GM18517 (cell line): ENCODE results near the gene PPP3CA.
"Not testable (repeated sequence)": the region's sequence is repeated elsewhere in the genome, so short reads cannot be mapped to it uniquely, and the experiment has no call there.

Experiments
- ATAC-seq: cut with Tn5 transposase; IDR thresholded peaks from one replicate; pipeline ENCODE4 v1.9.1; 2021; ENCODE audit warnings: mild to moderate bottlenecking, moderate library complexity; ENCODE audit not compliant: unreplicated experiment

The PPP3CA gene

DNA sequence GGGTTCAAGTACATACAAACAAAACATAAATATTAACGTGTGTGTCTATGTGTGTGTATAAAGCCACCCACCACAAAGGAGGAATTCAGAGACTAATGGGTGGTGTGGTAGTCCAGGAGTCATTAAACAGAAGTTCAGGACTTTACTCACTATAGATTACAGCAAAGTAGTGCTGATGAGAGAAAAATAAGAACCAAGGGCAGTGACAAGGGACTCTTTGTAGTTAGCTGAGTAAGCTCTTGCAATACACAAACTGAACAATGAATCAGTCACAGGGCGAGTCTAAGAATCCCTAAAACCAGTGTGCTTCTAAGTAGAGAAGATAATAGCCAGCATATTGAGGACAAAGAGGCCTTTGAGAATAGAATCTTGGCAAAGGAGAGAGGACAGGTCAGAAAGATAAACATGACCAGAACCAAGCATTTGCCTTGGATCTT, 232.4 kb downstream of the PPP3CA start:
- ATAC-seq: no peak

DNA sequence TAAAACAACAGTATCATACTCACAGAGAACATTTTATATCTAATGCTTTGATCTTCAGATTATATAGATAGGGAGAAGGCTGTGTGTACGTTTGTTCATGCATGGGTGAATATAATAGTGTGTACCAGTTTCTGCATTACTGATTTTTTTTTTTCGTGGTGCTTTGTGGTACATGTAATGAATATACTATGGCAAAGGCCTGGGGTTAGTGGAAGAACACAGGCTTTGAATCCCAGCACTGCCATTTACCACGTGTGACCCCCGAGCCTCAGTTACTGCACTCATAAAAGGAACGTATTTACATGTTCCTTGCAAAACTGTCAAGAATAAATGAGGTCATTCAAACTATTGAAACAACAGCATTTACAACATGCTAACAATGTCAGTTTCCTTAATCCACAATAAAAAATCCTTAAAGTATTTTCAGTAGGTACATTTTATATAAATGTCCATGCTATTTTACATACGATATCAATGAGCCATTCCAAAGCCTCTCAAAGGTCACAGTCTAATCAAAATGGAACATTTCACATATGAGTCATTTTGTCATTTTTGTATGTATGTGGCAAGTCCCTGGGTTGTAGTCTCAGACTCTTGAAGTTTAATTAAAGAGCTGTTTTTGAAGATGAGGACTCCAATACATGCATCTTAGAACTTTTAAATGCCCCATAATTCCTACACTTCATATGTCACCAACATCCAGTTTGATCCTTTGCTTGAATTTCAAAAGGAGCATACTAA, 242.8 kb downstream of the PPP3CA start:
- peak; percentile 23 for ATAC-seq

DNA sequence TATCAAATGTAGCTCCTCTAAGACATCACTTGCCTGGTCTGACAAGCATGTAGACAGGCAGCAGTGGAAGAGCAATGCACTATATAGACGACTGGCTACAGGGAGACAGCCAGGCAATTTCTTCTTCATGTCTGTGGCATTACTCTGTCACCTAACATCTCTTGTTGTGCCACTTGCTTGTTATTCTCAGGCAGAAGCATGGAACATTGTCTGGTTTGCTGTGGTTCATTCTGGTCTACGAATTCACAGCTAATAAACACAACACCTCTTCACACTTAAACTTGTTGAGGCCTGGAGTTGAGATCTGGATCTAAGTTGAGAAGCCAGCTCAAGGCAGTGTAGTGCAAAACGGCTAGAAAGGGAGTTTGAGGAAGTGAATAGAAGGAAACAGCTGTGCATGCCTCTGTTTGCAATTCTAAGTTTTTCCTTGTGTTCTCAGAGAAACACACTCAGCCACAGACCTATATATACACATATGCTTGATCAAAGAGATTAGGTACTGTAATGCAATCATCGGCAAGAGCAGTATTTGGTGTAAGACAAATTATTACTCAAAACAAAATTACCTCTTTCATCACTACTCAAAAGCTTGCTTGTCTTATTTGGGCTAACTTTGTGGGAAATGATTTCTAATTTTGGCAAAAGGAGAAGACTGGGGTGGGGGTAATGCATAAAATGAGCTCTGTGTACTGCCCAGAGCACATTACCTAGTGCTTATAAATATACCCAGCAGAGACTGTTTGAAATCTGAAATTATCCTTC, 243.8 kb downstream of the PPP3CA start:
- ATAC-seq: peak; percentile 90

DNA sequence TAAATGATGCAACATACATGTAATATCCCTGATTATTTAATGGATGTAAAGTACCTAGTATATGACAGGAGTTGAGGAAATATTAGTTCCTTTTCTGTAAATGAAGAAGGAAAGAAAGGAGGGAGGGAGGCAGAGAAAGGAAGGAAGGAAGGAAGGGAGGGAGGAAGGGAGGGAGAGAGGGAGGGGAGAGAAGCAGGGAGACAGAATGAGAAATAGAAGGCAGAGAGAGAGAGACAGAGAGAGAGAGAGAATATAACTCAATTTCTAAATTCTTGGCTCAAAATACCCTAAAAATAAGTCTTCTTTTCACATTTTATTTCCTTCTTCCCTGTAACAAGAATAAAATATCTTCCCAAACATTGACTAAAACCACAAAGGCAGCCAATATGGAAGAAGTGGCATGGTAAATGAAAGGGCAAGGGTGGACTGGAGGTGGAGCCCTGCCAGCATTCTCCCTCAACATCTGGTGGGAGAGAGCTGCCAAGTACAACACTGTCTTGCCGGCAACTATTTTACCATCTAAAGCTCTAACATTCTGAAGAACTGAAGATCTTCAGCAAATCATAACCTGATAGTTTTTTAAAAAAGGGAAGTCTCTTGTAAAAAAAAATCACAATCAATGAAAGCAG, 245.1 kb downstream of the PPP3CA start:
- no peak for ATAC-seq

DNA sequence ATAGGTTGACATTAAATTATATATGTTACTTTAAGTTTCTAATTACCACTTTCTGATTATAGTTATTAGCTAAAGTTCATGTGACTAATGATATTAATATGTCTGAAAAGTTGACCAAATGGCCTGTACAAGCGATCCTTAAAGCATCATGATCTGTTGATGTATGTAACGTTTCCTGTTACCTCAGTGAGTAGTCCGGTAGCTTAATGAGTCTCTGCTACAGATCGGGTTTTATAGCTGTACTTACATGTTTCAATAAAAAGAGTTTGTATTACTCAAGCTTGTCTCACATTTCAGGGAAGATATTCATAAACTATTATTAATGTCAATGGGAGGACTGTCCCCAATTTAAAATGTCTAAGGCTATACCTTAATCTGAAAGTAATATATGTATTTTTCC, 246.3 kb downstream of the PPP3CA start:
- no peak for ATAC-seq

DNA sequence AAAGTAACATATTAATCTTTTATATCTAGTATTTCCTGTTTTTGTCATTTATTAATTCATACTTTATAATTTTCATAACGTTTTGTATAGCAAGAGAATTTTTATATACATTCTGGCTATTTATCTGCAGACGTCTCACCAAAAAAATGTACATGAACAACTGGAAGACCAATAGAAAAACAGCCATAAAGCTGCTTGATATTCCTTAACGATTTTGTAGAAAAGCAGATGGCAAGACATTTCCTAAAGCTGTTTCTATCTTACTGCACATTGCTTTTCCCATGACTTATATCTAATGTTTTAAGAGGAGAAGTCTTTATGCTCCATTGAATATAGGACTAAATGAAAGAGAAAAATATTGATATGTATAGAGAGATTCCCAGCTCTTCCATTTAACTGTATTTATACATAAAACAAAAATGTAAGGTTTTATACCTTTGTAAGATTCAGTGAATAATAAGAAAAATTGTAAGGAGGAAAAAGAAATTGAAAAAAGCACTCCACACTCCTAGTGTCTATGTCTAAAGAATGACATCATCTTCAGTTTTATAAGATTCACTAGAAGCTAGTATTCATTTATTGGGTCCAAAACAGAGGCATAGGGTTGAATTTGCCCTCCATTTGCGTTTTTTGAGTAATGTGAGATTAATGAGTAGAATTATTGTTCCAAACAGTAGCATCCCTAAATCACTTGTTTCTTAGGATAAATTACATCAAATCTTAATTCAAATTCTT, 248.5 kb downstream of the PPP3CA start:
- no peak for ATAC-seq

DNA sequence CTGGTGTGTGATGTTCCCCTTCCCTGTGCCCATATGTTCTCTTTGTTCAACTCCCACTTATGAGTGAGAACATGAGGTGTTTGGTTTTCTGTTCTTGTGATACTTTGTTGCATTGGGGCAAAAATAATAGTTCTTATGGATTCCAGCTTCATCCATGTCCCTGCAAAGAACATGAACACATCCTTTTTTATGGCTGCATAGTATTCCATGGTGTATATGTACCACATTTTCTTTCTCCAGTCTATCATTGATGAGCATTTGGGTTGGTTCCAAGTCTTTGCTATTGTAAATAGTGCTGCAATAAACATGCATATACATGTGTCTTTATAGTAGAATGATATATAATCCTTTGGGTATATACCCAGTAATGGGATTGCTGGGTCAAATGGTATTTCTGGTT, 254.7 kb downstream of the PPP3CA start:
- not testable (repeated sequence) for ATAC-seq

DNA sequence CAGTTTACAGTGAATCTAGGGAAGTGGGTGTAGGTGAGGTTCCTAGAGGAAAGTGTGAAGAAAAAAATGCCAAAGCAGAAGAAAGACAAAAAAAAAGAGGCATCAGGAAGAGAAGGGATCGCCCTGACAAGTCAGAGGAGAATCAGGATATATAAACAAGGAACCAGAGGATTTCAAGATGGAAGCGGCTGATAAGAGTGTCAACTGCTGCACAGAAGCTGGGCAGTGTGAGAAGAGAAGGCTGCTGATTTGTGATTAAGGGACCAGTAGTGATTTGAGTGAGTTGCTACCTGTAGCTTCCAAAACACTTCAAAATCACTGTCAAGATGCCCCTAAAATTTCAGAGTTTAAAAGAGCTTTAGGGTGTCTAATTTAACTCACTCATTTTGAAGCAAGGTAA, 258.2 kb downstream of the PPP3CA start:
- ATAC-seq: no peak

DNA sequence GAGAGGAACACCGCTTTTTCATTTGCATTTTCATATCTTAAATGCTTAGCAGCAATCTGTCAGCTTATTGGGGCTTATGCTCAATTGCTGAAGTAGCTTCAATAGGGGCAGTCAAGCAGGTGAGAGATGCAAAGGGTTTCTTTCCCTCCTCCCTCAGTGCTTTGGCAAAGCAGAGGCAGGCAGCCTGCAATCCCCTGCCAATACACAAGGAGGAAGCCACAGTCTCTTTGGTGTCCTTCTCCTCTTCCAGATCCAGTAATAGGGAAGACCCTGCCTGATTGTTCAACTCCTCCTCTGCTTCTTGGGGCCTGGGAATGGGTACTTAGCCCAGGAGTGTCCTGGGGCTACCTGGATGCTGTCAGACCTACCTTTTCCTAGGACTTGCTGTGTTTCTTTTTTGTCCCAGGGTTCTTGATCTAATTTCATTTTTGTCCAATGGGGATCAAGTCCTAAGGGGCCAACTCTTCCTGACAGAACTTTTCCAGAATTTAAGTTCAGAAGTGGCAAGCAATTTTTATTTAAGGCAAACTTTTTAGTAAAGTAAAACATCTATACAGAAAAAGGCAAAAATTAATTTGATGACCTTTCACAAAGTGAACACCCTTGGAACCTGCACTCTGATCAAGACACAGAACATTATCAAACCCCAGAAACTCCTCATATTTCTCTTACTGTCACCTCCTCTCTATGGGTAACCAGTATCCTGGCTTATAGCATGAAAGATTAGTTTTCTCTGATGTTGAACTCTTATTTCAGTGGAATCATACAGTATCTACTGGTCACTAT, 260.3 kb downstream of the PPP3CA start:
- no peak for ATAC-seq

DNA sequence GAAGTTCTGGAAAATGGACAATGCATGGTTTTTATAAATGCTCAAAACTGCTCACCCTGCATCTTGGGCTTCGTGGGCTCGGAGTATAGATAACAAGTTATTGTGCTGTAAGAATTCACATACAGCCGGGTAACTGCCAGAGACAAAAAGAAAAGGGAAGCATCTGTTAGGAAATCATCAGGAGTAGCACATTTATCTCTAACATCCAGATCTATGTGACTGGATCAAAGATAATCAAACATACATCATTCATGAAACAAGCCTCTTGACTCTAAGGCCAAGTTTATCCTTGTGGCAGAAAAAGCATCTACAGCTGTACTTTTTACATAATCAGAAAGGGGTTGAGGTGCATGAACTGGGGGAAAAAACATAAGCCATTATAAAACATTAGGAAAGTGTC, 264.2 kb downstream of the PPP3CA start:
- ATAC-seq: no peak

DNA sequence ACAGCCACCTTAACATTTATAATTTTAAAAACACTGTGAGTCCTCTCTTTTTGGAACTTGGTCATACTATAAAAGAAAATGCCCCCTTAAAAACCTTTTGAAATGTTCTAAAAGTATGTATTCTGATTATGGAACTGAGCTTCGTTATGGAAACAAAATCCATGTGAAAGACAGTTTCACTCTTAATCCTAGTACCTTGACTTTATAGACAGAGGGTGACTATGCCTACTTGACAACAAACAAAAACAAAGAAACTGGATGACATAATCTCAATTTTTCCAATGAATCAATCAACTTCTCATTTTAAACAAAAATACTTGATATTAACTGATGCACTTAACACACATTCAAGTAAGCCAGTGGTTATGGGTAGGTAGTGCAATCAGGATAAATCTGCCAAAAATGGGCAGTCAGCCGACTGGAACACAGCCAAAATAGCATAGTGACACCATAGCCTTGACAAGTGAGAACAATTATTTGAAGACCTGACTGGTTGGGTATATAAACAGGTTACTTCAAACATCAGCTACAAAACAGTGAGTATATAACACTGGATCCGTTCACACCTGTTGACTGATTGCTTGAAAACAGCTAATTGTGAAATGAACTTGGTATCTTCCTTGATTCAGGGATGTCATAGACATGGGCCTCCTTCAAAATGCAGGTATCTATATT, 265.5 kb downstream of the PPP3CA start:
- no peak for ATAC-seq

DNA sequence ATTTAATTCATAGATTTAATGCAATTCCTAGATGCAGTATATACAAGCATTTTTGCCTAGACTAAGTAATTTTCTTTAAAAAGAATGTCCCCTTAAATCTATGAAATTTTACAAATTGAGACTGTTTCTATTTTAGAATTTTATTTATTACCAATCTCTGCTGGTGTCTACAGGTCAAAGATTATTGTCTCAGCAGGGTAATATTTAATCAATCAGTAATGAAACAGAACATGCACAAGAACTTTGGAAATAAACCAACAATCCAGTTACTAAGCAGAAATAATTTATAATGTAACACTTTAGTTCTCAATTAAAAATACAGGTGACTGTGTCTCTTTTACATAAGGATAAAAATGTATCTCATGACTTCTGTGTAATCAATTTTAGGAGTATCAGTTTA, 266.2 kb downstream of the PPP3CA start:
- ATAC-seq: no peak

DNA sequence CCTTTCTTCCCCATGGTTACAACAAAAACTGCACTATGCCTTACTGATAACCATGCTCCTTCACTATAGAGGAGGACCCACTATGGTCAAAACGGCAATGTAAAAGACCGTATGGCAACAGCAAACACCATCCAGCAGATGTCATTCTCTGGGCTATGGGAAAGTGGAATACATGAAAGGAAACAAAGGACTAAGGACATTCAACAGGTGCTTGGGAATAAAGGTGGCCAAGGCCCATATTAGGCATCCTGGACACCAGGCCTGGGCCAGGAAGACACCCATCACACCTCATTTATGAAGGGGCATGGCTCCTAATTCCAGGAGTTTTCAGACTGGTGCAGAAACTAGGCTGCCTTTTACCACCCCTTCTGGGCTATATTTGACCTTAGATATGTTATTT, 268.4 kb downstream of the PPP3CA start:
- ATAC-seq: no peak

DNA sequence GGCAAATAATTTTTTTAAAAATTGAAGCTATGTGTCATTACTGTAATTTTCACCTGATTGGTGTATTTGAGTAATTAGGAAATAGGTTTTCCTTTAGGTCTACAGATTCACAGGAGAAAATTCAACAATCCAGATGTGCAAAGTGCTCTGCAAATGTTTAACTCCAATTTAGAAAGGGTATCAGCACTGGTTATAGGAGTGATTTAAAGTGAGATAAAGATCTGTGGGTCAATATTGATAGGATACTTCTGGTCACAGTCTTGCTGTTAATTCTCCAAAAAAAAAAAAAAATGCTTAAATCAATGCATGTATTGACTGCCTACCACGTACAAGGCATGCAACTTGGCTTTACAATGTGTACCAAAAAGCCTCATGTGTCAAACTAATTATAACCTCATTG, 271.3 kb downstream of the PPP3CA start:
- no peak for ATAC-seq

DNA sequence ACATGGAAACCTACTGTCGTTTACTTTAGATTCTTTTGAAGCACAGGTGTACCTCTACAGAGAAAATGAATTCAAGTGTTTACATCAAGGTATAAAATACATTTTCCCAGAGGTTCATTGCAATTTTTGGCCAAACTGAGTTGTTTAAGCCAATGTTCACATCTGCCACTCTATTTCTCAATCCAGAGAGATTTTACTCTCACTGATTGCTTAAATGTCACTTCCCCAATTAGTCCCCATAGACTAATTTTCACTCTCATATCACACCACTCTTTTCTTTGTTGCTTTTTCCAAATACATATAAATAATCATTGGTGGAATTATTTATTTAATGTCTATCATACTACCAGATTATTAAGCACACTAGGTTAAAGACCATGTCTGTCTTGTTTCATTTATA, 271.8 kb downstream of the PPP3CA start:
- ATAC-seq: no peak

DNA sequence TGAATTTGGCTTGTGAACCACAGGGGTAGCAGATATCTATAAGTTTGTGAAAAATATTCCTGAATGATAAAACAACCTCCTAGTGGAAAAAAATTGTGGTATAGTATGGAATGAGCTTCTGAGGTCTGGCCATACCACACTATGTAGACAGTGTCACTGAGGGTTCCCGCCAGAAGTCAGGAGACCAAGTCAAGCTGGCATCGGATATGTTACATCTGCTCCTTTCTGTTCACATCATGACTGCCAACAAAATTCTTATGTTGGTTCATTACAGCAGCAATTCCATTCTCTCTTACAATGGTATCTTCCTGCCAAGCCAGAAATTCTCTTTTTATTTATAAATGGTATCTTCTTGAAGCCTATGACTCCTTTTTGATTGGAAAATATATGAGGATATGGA, 273.0 kb downstream of the PPP3CA start:
- no peak for ATAC-seq

DNA sequence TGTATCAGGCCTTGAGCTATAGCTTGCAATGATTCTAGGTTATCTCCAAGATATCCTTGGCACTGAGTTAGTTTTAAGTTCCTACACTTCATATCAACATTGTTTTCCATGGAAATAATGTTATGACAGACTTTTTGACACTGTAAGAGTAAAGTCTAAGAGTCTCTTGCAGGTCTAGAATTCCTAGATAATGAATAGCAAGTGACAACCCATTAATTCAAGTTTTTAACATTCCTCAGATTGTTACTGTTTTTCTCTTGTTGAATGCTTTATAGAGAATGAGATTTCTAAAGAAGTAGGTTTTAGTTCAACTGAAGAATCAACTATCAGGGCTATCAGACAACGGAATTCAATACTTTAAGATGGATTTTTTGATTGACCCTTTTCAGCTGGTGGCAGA, 276.1 kb downstream of the PPP3CA start:
- ATAC-seq: no peak

DNA sequence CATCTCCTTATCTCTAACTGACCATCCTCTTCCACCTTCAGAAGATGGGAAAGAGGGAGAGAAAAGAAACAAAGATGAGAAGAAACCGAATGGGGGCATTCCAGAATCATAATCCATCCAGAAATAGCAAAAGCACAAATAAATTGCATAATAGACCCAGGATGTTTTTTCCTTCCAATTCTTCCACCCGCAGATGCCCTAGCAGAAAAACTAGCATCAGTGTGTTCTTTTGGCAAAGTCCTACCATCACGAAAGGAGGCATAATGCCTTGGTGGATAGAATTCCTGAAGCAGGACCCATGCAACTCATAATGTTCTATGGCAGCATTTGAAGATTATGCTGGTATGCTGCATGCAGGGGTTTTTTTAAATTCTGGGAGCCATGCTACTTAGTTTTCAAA, 279.2 kb downstream of the PPP3CA start:
- no peak for ATAC-seq

DNA sequence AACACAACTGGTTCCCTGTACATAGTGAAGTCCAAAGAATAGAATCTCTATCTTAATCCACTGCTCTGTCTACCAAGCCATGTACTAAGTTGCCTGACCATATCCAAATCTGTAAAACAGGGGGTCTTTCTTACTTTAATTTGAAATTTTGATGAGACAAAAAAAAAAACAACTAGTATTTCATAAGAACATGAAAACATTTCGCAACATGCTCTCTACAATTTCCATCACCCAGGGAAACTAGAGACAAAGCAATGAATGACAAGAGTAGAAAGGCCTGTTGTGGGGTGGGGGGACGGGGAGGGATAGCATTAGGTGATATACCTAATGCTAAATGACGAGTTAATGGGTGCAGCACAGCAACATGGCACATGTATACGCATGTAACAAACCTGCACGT, 279.9 kb downstream of the PPP3CA start:
- no peak for ATAC-seq

DNA sequence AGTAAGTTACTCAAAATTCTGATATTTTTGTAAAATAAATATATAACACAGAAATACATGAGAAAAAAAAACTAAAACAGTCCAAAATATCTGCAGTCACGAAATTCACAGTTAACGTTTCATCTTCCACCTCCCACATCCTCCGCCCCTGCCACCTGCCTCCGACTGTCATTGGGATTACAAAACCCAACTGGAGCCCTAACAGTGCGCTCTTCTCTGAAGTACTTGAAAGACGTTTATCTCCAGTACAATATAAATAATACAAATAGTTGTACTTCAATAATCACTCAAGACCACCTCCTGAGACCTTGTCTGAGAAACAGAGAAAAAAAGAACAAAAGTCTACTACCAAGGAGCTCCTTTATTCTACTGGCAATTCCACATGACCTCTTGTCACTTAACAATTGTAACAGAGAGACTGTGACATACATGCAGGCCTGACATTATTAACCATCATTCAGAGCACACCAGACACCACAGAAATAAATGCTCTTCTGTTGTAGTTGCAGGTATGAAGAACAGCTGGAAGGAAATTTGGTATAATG, 280.6 kb downstream of the PPP3CA start:
- no peak for ATAC-seq
